GM18508 (cell line): Measurements from ENCODE around the gene POLA1.
"Not testable (repeated sequence)": the region's sequence is repeated elsewhere in the genome, so short reads cannot be mapped to it uniquely, and the experiment has no call there.

ENCODE experiments used
- ATAC-seq: cut with Tn5 transposase; IDR thresholded peaks from one replicate; pipeline ENCODE4 v1.9.1; 2021; ENCODE audit warnings: moderate number of reproducible peaks; ENCODE audit not compliant: insufficient read depth, unreplicated experiment

POLA1 gene

GRCh38 chrX:24777660-24778059, 83.9 kb downstream of the POLA1 start:
- ATAC-seq, result peak; percentile 97

GRCh38 chrX:24782011-24782410, 88.3 kb downstream of the POLA1 start:
- no peak for ATAC-seq

GRCh38 chrX:24789047-24789446, 95.3 kb downstream of the POLA1 start:
- ATAC-seq, result no peak

GRCh38 chrX:24790166-24790565, 96.4 kb downstream of the POLA1 start:
- no peak for ATAC-seq

- no peak for ATAC-seq
Measured at GRCh38 chrX:24796204-24796603, 102.5 kb downstream of the POLA1 start.

- no peak for ATAC-seq
Measured at GRCh38 chrX:24799078-24799477, 105.4 kb downstream of the POLA1 start.

DNA sequence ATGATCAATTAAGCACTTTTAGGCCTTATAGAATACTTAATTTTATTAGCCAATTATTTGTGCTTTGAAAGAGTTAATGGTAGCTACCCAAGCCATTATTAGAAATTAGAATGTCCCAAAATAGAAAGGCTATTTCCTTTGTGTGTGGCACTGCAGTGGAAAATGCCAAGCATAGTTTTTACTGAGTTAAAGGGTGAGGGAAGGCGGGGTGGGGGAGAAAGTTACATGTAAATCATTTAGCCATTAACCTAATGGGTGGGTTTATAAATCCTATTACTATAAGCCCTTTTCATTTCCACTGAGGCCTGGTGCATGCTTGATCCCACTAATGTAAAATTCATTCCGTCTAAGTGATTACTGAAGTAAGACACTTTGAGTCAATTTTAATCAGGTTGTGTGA, 105.8 kb downstream of the POLA1 start:
- no peak for ATAC-seq

- no peak for ATAC-seq
Measured at GRCh38 chrX:24805201-24805600, 111.5 kb downstream of the POLA1 start.

DNA sequence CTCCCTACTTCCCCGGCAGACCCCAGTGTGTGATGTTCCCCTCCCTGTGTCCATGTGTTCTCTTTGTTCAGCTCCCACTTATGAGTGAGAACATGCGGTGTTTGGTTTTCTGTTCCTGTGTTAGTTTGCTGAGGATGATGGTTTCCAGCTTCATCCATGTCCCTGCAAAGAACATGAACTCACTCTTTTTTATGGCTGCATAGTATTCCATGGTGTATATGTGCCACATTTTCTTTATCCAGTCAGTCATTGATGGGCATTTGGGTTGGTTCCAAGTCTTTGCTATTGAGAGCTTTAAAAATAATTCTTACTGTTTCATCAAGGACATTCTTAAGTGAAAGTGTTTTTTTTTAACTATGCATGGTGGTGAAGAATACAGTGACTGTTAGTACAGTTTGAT, 126.1 kb downstream of the POLA1 start:
- not testable (repeated sequence) for ATAC-seq

- ATAC-seq, result no peak
Measured at GRCh38 chrX:24828147-24828546, 134.4 kb downstream of the POLA1 start.

DNA sequence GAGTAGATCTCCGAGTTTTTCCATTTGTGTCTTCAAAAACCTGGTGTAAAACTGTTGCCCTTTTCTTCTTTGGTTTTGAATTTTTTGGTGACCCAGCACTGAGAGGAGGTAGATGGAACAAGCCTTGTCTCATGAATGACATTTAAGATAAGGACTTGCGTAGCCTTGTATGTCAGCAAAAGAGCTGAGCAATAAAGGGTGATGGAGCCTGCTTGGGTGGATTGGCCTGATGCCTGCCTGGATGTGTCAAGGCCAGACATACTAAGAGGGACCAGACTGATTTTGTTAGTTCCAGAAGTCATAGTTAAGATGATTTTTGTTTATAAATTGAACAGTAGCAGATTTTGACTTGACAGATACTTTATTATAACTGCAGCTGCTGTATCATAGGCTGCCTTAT, 134.9 kb downstream of the POLA1 start:
- ATAC-seq, result no peak

DNA sequence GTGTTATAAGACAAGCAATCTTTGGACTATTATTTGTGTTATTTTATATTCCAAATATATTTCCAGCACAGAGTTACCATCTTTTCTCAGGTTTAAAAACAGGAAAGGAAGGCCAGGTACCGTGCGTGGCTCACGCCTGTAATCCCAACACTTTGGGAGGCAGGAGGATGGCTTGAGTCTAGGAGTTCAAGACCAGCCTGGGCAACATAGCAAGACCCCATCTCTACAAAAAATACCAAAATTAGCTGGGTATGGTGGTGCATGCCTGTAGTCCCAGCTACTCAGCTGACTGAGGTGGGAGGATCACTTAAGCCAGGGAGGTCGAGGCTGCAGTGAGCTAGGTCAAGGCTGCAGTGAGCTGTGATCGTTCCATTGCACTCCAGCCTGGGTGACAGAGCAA, 140.0 kb downstream of the POLA1 start:
- no peak for ATAC-seq

DNA sequence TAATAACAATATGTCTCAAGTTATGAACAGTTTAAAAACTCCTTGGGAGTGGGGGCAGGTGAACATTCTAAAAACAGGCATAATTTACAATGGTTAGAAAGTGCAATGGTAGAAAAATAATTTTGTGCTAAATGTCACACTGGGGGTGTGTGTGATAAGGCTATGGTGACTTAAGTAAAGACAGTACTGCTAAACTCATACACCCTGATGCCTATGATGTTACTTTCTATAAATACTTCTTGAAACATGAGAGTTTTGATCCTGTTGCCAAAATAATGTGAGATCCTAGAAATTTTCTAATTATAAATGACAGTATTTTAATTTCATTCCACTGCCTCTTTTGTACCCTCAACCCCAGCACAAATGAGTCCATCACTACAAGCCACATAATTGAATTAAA, 144.2 kb downstream of the POLA1 start:
- ATAC-seq, result no peak

GRCh38 chrX:24838629-24839028, 144.9 kb downstream of the POLA1 start:
- no peak for ATAC-seq

DNA sequence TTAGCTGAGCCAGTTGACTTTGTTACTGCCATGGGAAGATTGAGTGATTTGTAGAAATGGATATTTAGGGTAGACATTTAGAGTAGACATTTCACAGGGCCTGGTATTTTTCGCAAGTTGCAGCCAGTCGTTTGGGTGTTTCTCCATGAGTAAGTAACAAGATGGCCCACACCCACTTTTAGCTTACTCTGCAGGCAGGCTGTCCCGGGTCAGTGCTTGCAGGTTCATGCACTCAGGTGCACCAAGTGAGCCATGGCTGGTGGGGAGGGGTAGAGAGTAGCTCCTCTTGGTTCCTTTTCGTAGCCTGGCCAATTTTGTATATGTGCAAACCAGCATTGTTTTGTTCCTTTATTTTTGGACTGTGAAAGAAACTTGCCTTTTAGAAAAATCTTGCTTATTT, 145.6 kb downstream of the POLA1 start:
- ATAC-seq, result no peak

GRCh38 chrX:24842486-24842885, 148.8 kb downstream of the POLA1 start:
- no peak for ATAC-seq

DNA sequence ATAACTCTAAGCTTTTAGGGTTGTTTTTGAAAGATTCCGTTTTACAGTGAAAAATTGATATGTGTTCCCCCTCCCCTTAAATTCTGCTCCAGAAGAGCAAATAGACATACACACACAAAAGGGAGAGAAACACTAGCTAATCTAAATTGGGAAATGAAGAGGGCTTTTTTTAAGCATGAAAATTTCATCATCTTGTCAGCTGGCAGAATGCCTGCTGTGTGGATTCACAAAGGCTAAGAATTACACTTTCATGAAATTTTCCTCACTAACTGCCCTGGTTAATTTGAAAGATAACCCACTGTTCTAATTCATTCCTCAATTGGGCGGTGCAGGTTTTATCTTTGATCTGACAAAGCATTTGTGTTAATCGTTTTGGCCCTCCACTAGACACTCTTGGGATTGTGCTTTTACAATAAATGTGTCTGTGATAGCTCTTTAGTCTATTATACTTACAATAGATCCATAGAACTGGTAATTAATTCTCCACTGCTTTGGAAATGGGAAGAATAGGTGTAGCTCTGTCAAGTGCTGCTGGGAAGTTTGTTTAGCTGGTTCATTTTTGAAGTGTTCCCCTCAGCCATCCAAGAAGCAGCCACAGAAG, 152.9 kb downstream of the POLA1 start:
- no peak for ATAC-seq

- no peak for ATAC-seq
Measured at GRCh38 chrX:24851289-24851688, 157.6 kb downstream of the POLA1 start.

GRCh38 chrX:24851780-24852179, 158.1 kb downstream of the POLA1 start:
- no peak for ATAC-seq

DNA sequence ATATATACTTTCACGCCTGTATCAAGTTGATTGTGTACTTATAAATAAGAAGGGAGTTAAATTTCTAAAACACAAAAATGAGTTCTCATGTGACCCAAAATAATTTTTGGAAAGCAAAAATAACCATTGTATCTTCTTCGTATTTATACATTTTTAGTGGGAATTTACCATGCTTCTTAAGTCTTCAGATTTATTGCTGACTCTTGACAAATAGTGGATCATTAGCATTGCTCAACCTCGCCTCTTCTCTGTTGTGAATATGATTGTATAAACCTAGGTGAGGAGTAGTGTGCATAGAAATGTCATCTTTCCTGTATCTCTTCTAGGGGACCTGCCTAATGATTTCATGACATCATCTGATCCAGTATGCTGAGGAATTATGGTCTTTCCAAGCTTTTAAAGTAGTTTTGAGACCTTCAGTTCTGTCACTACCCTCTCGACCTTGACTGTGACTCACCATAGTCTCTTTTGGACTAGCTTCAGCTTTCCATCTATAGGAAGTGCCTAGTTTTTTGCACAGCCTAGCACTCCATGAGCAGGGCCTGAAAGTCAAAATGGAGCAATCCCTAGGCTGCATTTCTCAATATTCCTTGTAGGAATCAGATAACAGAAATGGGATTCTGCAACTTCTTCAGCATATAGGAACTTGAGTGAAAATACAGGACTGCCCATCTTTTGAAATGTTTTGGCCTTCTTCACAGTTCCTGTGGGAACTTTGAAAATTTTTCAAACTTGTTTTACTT, 164.5 kb downstream of the POLA1 start:
- no peak for ATAC-seq

DNA sequence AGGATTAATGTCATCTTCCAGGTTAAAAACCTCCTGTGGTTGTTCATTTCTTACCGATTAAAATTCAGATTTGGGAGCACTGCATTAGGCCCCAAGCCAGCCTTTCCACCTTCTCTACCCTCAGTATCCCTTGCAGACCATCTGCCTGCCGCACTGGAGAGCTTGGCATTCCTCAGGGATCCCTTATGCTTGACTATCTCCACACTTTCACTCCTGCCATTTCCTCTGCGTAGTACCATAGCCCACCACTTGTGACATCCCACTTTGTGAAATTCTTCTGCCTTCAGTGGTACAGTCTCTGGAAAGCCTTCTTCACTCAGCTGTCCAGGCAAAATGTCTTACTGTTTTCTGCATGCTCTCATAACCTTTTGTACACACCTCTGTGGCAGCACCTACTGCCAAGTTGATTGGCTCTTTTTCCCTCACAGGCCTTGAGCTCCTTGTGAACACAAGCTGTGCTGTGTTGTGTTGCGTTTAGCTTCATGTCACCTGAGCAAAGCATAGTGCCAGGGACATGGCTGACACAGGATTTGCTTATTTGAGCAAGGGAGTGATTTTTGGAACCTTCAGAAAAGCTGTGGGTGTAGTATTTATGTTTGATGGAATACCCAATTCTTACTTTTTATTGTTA, 165.6 kb downstream of the POLA1 start:
- ATAC-seq, result no peak

GRCh38 chrX:24860140-24860539, 166.4 kb downstream of the POLA1 start:
- no peak for ATAC-seq
